SU-DHL-6 (cell line): ENCODE data around the gene MCM10.

Source experiments
- H2AFZ ChIP-seq: fragments of 200-600 bp; sonication (generic); 2 replicates; pipeline ENCODE4 v1.6.1; 2014; ENCODE audit warnings: low read depth, mild to moderate bottlenecking, moderate library complexity, mixed read lengths, antibody characterized with exemption, low read length; ENCODE audit not compliant: severe bottlenecking
- H3F3A ChIP-seq: fragments of 200-600 bp; shearing (Covaris generic); 2 replicates; pipeline ENCODE4 v1.6.0; 2016; ENCODE audit warnings: antibody characterized with exemption, mild to moderate bottlenecking; ENCODE audit not compliant: insufficient read depth
- H3K27ac ChIP-seq: fragments of 200-600 bp; sonication (generic); 2 replicates; pipeline ENCODE4 v1.5.1; 2016; ENCODE audit warnings: low read depth, mild to moderate bottlenecking, low read length, moderate library complexity, mixed read lengths
- H3K27me3 ChIP-seq: fragments of 200-600 bp; sonication (generic), shearing (Covaris generic); 2 replicates; pipeline ENCODE4 v1.6.0; 2014; ENCODE audit warnings: mild to moderate bottlenecking, low read length
- H3K36me3 ChIP-seq: fragments of 200-600 bp; sonication (generic); 2 replicates; pipeline ENCODE4 v1.6.1; 2014; ENCODE audit warnings: mild to moderate bottlenecking, low read length, mixed read lengths
- H3K4me2 ChIP-seq: fragments of 300-600, 200-600 bp; shearing (Covaris generic), sonication (generic); 2 replicates; pipeline ENCODE4 v1.6.0; 2014; ENCODE audit warnings: low read length, low read depth, mild to moderate bottlenecking; ENCODE audit not compliant: poor library complexity, severe bottlenecking
- H3K4me3 ChIP-seq: fragments of 200-600 bp; sonication (generic); 2 replicates; pipeline ENCODE4 v1.5.1; 2014; ENCODE audit warnings: antibody characterized with exemption, low read length, mild to moderate bottlenecking, mixed read lengths; ENCODE audit not compliant: insufficient read depth, poor library complexity, severe bottlenecking
- H3K79me2 ChIP-seq: fragments of 200-600 bp; sonication (generic); 2 replicates; pipeline ENCODE4 v1.6.1; 2014; ENCODE audit warnings: mild to moderate bottlenecking, low read length, moderate library complexity; ENCODE audit not compliant: insufficient read depth
- H3K9ac ChIP-seq: fragments of 200-600 bp; sonication (generic); 2 replicates; pipeline ENCODE4 v1.7.0; 2014; ENCODE audit warnings: mild to moderate bottlenecking, low read length
- H3K9me2 ChIP-seq: fragments of 200-600 bp; sonication (generic); replicated peaks from 2 replicates; pipeline ENCODE4 v1.6.1; 2014; ENCODE audit warnings: low read length; ENCODE audit not compliant: insufficient read depth
- H3K9me3 ChIP-seq: fragments of 200-600 bp; sonication (generic); 2 replicates; pipeline ENCODE4 v1.6.1; 2014; ENCODE audit warnings: low read length, mixed read lengths; ENCODE audit not compliant: insufficient read depth
- H4K20me1 ChIP-seq: fragments of 200-600 bp; sonication (generic); 2 replicates; pipeline ENCODE4 v1.6.1; 2014; ENCODE audit warnings: low read depth, mild to moderate bottlenecking, antibody characterized with exemption, low read length, moderate library complexity, mixed read lengths
- EZH2phosphoT487 ChIP-seq: fragments of 200-600 bp; sonication (generic), shearing (Covaris generic); conservative IDR thresholded peaks from 2 replicates; pipeline ENCODE4 v1.6.1; 2018; ENCODE audit warnings: mild to moderate bottlenecking, antibody characterized with exemption, low read length, moderate library complexity, mixed read lengths
- TF ChIP-seq, protein P1 (sequence below): fragments of 200-600 bp; sonication (generic); IDR thresholded peaks from one replicate; pipeline ENCODE4 v1.5.1; 2017; ENCODE audit warnings: antibody characterized with exemption, mild to moderate bottlenecking, low read length, moderate library complexity; ENCODE audit not compliant: insufficient read depth, poor library complexity, severe bottlenecking

Gene MCM10

DNA sequence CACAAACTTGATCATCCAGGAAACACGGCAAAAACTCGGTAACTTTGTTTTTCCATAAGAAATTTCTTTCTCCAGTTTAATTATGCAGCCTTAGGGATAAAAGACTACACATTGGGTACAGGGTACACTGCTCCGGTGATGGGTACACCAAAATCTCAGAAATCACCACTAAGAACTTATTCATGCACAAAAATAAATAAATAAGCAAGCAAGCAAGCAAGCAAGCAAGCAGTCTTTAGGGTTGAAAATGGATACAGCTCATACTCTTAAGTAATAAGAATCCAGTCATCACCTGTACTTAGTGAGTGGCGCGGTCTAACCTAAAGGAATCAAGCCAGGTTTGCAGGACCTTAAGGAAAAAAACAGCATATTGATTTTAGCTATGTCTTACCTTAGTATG, 30.0 kb downstream of the MCM10 start:
- peaks cover 34% of the 10 kb centered on the region for H3K36me3 ChIP-seq
- H3F3A ChIP-seq, result no peaks in the 10 kb centered on the region

DNA sequence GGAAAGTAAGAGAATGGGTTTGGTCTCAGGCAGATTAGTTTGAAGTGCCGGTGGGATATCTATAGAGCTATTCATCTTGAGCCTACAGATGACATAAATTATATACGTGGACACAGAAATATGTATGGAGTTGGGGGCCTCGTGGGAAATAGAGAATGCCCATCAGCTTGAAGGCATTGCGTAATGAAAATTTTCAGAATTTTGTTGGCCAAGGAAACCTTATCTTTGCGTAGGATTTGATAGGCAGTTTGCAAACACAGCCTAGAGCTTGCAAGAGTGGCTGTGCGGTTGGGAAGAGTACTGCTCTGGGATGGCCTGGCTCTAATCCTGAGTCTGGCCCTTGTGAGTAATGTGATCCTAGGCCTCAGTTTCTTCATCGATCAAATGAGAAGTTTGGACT, 32.3 kb downstream of the MCM10 start:
- H2AFZ ChIP-seq, result no peak overlapping the region
- H3K79me2 ChIP-seq, result no peaks in the 10 kb centered on the region
- no peaks in the 10 kb centered on the region for H3K9me2 ChIP-seq
- no peaks in the 10 kb centered on the region for H3K9me3 ChIP-seq
- no peaks in the 10 kb centered on the region for H3K27me3 ChIP-seq
- H3K9ac ChIP-seq, result no peak overlapping the region
- TF ChIP-seq, protein P1, sequence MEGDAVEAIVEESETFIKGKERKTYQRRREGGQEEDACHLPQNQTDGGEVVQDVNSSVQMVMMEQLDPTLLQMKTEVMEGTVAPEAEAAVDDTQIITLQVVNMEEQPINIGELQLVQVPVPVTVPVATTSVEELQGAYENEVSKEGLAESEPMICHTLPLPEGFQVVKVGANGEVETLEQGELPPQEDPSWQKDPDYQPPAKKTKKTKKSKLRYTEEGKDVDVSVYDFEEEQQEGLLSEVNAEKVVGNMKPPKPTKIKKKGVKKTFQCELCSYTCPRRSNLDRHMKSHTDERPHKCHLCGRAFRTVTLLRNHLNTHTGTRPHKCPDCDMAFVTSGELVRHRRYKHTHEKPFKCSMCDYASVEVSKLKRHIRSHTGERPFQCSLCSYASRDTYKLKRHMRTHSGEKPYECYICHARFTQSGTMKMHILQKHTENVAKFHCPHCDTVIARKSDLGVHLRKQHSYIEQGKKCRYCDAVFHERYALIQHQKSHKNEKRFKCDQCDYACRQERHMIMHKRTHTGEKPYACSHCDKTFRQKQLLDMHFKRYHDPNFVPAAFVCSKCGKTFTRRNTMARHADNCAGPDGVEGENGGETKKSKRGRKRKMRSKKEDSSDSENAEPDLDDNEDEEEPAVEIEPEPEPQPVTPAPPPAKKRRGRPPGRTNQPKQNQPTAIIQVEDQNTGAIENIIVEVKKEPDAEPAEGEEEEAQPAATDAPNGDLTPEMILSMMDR, result no peak
- no peak for TF ChIP-seq EZH2phosphoT487
- no peak overlapping the region for H3K4me2 ChIP-seq
- H3K27ac ChIP-seq, result no peak overlapping the region
- no peak overlapping the region for H3K4me3 ChIP-seq
- H4K20me1 ChIP-seq, result no peaks in the 10 kb centered on the region
- H3K36me3 ChIP-seq, result peaks cover 29% of the 10 kb centered on the region; the same call in 1 of the 2 replicates
- no peaks in the 10 kb centered on the region for H3F3A ChIP-seq

More for the DNA sequence above, 30.0 kb downstream of the MCM10 start:
- H3K9ac ChIP-seq, result no peak overlapping the region
- no peak overlapping the region for H3K4me3 ChIP-seq
- no peak overlapping the region for H3K4me2 ChIP-seq
- H3K27me3 ChIP-seq, result no peaks in the 10 kb centered on the region
- TF ChIP-seq, protein P1, result no peak
- no peak for TF ChIP-seq EZH2phosphoT487
- H3K79me2 ChIP-seq, result no peaks in the 10 kb centered on the region
- H2AFZ ChIP-seq, result no peak overlapping the region
- H3K9me2 ChIP-seq, result no peaks in the 10 kb centered on the region
- no peaks in the 10 kb centered on the region for H4K20me1 ChIP-seq
- H3K27ac ChIP-seq, result no peak overlapping the region
- no peaks in the 10 kb centered on the region for H3K9me3 ChIP-seq

DNA sequence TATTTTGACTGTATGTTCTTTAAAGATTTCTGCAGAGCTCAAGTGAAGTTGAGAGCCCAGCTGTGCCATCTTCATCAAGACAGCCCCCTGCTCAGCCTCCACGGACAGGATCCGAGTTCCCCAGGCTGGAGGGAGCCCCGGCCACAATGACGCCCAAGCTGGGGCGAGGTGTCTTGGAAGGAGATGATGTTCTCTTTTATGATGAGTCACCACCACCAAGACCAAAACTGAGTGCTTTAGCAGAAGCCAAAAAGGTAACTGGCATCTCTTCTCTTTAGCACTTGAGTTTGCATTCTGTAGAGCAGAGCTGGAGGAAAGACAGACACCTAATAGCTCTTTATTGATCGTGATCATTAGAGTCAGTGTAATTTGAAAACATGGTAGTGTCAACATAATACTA, 33.7 kb downstream of the MCM10 start:
- H3K4me3 ChIP-seq, result no peak overlapping the region
- no peaks in the 10 kb centered on the region for H3F3A ChIP-seq
- peaks cover 38% of the 10 kb centered on the region; the same call in 1 of the 2 replicates for H3K36me3 ChIP-seq
- no peaks in the 10 kb centered on the region for H4K20me1 ChIP-seq
- H3K4me2 ChIP-seq, result no peak overlapping the region
- no peak overlapping the region for H2AFZ ChIP-seq
- H3K9ac ChIP-seq, result no peak overlapping the region
- H3K27me3 ChIP-seq, result no peaks in the 10 kb centered on the region
- no peaks in the 10 kb centered on the region for H3K9me3 ChIP-seq
- H3K27ac ChIP-seq, result no peak overlapping the region
- H3K79me2 ChIP-seq, result no peaks in the 10 kb centered on the region
- H3K9me2 ChIP-seq, result no peaks in the 10 kb centered on the region
- TF ChIP-seq EZH2phosphoT487, result no peak
- TF ChIP-seq, protein P1, result no peak
